GM19240 (cell line): Measurements from ENCODE around the gene ECSCR.
"Not testable (repeated sequence)": the region's sequence is repeated elsewhere in the genome, so short reads cannot be mapped to it uniquely, and the experiment has no call there.

Experiments
- DNase-seq: peaks from one replicate; pipeline ENCODE4 v3.0.0; 2011; ENCODE audit warnings: low spot score; ENCODE audit not compliant: insufficient read length

ECSCR gene

DNA sequence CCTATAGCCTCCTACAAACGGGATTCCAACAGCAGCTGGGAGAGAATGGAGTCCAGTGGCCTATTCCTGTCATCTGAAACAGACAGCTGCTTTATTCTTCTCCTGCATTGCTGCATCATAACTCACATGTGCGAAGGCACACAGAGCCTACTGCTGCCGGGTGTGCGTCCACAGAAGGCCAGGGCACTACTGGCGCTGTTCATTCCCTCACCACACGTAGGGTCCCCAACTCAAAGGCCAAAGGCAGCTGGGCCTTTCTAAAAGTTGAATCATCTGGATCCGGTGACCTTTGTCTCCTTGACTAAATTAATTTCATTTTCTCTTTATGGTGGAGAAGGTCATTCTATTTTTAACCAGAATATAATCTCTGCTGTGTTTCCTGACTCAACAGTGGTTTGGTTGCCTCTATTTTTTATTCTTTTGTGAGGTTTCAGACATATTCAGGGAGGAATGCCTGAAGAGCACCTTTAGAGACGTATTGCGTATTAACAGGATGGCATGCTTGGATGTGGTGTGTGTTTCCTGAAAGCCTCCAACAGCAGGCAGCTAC lies 47.9 kb downstream of the ECSCR start:
- no peak for DNase-seq

- DNase-seq = no peak
These were observed 48.6 kb downstream of the ECSCR start for GRCh38 chr5:139413963-139414362.

- DNase-seq = no peak
These were observed 49.4 kb downstream of the ECSCR start for GRCh38 chr5:139413153-139413552.

DNA sequence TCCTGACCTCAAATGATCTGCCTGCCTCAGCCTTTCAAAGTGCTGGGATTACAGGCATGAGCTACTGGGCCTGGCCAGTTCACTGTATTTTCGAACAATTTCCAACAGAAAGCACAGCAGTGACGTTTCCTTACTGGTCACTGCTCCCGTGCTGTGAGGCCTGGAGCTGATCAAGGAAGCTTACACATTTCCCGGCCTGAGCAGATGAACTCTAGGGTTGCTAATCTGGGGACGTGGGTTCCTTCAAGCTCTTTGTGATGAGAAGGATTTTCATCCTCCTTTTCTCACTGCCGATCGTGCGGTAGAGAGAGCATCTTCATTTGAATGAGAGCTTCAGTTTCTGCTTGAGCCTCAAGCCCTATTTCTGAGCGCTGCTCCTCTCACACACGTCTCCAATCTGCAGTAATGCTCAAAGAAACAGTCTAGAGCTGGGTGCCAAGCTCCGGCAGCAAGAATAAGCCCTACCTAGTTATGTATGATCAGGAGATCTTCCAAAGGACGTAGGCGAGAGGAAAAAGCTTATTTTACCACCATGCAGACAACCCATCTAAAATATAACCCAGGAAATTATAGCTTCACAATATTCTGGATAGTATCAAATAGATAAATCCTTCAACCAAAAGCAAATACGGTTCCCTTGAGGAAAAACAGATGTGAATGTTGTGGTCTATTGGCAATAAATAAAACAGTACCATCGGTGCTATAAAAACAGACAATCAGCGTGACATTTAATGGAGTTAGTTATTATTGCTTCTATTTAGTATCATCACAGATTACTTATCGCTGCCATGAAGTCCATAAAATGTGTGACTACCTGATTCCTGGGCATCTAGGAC lies 51.3 kb downstream of the ECSCR start:
- DNase-seq = no peak

- no peak for DNase-seq
These were observed 52.2 kb downstream of the ECSCR start for GRCh38 chr5:139410121-139410992.

DNA sequence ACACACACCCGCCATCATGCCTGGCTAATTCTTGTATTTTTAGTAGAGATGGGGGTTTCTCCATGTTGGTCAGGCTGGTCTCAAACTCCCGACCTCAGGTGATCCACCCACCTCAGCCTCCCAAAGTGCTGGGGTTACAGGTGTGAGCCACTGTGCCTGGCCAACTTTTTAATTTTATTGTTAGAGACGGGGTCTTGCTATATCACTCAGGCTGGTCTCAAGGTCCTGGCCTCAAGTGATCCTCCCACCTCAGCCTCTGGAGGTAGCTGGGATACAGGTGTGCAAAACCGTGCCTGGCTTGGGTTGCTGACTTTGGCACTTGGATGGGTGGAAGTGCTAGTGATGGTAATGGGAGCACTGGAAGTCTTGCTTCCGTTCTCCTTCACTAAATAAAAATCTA lies 53.4 kb downstream of the ECSCR start:
- not testable (repeated sequence) for DNase-seq

- no peak for DNase-seq
These were observed 54.4 kb downstream of the ECSCR start for GRCh38 chr5:139408191-139408590.

- DNase-seq = no peak
These were observed 55.0 kb downstream of the ECSCR start for GRCh38 chr5:139407517-139407916.

GRCh38 chr5:139406963-139407362 lies 55.6 kb downstream of the ECSCR start:
- no peak for DNase-seq

- DNase-seq = no peak
These were observed 58.1 kb downstream of the ECSCR start for GRCh38 chr5:139404484-139404840.

GRCh38 chr5:139403787-139404483 lies 58.6 kb downstream of the ECSCR start, which contains the start of gene SPATA24:
TSS of gene SPATA24 (minus strand) at chr5:139404089. CDS start at chr5:139404060, 29 bp downstream.
- peak; percentile 94 for DNase-seq

DNA sequence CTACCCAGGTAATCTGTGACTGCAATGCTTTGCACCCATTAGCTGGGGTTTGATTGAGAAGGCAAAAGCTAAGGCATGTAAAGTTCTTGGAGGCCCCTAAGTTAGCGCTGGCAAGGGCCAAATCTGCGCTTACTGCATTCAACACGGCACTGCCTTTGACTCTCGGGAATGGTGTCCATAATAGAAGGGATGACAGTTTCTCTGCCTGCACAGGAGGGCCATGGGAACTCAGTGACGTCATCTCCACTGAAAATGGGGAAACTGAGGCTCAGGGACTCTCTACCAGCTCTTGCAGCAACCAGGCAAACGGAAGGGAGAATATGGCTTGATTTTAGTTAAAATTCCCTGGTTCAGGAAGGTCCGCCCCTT lies 59.1 kb downstream of the ECSCR start:
- DNase-seq = no peak

- DNase-seq = no peak
These were observed 59.9 kb downstream of the ECSCR start for GRCh38 chr5:139402561-139403158.

- no peak for DNase-seq
These were observed 61.0 kb downstream of the ECSCR start for GRCh38 chr5:139401546-139401945.

DNA sequence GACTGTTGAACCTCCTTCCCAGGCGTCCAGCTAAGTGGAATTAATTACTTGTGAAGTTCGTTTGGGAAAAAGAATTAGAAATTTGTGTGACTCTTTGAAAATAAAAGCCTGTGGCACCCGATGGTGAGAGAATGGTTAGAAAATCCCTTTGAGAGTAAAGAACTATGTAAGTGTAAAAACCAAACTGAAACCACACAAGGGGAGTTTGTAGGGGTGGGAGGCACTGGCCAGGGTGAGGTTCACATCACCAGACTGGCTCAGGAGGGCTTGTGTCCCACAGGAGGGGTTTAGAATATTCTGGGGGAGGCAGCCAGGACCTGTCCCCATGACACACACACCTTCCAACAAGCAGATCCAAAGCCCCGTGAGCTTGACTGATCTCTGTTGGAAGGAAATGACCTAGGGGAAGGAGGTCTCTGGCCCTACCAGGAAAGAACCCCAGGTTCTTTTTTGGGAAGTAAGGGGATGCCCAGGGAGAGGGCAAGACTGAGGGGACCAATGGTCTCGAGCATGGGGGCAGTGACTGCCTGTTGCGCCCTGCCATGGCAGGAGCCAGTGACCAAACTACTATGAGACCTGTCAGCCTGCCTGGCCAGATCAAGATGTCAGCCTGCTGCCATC lies 62.9 kb downstream of the ECSCR start:
- DNase-seq = peak; percentile 64
